GM12878 (cell line): ENCODE data around the gene ADPRM.

ENCODE experiments used
- CTCF ChIP-seq, 3 experiments: IDR thresholded peaks in 2 of 3; conservative IDR thresholded peaks in 1 of 3; 2 replicates each; pipeline ENCODE4 v1.5.1; 2011; ENCODE audit warnings: low read depth in 3 of 3, low read length in 3 of 3, mild to moderate bottlenecking in 3 of 3, control low read depth in 2 of 3, moderate library complexity in 2 of 3, inconsistent platforms in 1 of 3, mixed read lengths in 1 of 3; ENCODE audit not compliant: control insufficient read depth in 2 of 3, insufficient read depth in 1 of 3; ENCODE audit errors: extremely low read depth in 1 of 3
- ESRRA ChIP-seq: IDR thresholded peaks from 2 replicates; pipeline ENCODE4 v1.6.1; 2012; ENCODE audit warnings: mild to moderate bottlenecking, low read length, improper control_type of control experiment
- HDAC2 ChIP-seq: fragments of 200-600 bp; sonication (generic); IDR thresholded peaks from 2 replicates; pipeline ENCODE4 v1.6.1; 2017
- MXI1 ChIP-seq: fragments of 150-350 bp; IDR thresholded peaks from 2 replicates; pipeline ENCODE4 v1.6.1; 2011; ENCODE audit warnings: low read depth, mild to moderate bottlenecking, inconsistent platforms, low read length, improper control_type of control experiment
- ZBTB11 ChIP-seq: fragments of 450-650 bp; formaldehyde crosslinking; IDR thresholded peaks from 2 replicates; pipeline ENCODE4 v1.5.0; 2022; ENCODE audit warnings: mild to moderate bottlenecking, missing genetic modification characterization

DNA sequence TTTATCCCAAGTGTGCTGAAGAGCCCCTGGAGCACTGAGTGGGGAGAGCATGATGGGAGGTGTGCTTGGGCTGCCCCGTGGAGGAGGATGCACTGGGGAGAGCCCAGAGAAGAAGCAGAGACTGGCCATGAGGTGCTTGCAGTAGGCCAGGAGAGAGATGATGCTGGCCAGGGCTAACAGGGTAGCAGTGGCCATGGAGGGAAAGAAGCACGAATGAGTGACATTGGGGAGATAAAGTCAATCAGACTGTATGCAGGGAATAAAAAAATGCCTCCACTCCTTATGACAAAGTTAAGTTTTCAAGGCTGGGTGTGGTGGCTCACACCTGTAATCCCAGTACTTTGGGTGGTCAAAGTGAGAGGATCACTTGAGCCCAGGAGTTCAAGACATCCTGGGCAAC is 37.9 kb downstream of the ADPRM start:
- TF ChIP-seq ZBTB11 (CRISPR knock-in tag) (no peak), HDAC2 (no peak), CTCF (IDR thresholded peaks at IDR 0.05 in 2 of 3, conservative IDR thresholded peaks at IDR 0.05 in 1 of 3; ENCODE audit: control insufficient read depth in 2 of 3, extremely low read depth in 1 of 3, insufficient read depth in 1 of 3, low read depth in 3 of 3, low read length in 3 of 3) (no peak), ESRRA (no peak), MXI1 (no peak)
